K562 (cell line): Measurements from ENCODE around the gene EXTL1. TPM values are rescaled to one million over a fixed set of nuclear protein-coding genes. Genes with fewer than 3 reads are reported as not detected.

ENCODE experiments used
- ATAC-seq: fragments of 200-7000 bp; cut with Tn5 transposase; 3 replicates; pipeline ENCODE4 v1.9.1; 2020; ENCODE audit warnings: moderate library complexity
- BruUV-seq: library from RNA; stranded (reverse); fragments of 400-500 nt; replicated peaks from 2 replicates; lab custom pipeline; 2021; lab: Mats Ljungman, UMichigan
- CTCF ChIA-PET: fragments of 300-600 bp; formaldehyde crosslinking; extraction: SDS; loops from one replicate; lab custom pipeline; 2021; ENCODE audit warnings: low intra/inter-chr PET ratio; lab: Yijun Ruan, JAX
- POLR2A ChIA-PET: fragments of 300-600, 350-650 bp; sonication (Branson Sonifier 250); formaldehyde crosslinking; extraction: SDS; loops from one replicate; lab custom pipeline; 2021; ENCODE audit warnings: antibody characterized with exemption, inconsistent platforms; lab: Yijun Ruan, JAX
- DNase-seq, 4 experiments: peaks; one replicate each; pipeline versions ENCODE4 v3.0.0 to v3.0.0-alpha.2; 2011 to 2018; ENCODE audit warnings: low spot score in 3 of 4, mixed read lengths in 3 of 4; ENCODE audit errors: extremely low read depth in 1 of 4
- FAIRE-seq: peaks from 2 replicates; lab custom pipeline; 2011; peaks lifted over from hg19 to GRCh38; lab: Jason Lieb, UNC
- H2AFZ ChIP-seq: 2 replicates; pipeline ENCODE4 v1.6.0; 2011; ENCODE audit warnings: low read depth, low read length, control low read depth, inconsistent platforms
- H3K27ac ChIP-seq: fragments of 200-600 bp; 3 replicates; pipeline ENCODE4 v1.8.0; 2011; ENCODE audit warnings: low read depth, mild to moderate bottlenecking, control low read depth, inconsistent platforms, low read length, moderate library complexity, mixed read lengths; ENCODE audit errors: extremely low read depth
- H3K27me3 ChIP-seq, 2 experiments: fragments of 300-600 bp in 1 of 2; 2 replicates in 1 of 2; 3 replicates in 1 of 2; pipeline versions ENCODE4 v1.6.0 to v1.8.0; 2011; ENCODE audit warnings: inconsistent platforms in 2 of 2, low read length in 2 of 2, mild to moderate bottlenecking in 1 of 2, mixed read lengths in 1 of 2, moderate library complexity in 1 of 2; ENCODE audit not compliant: control insufficient read depth in 2 of 2, insufficient read depth in 2 of 2
- H3K36me3 ChIP-seq: fragments of 300-600 bp; 3 replicates; pipeline ENCODE4 v1.8.0; 2011; ENCODE audit warnings: mild to moderate bottlenecking, low read length, inconsistent platforms; ENCODE audit not compliant: control insufficient read depth, insufficient read depth
- H3K4me1 ChIP-seq, 2 experiments: fragments of 200-600 bp in 1 of 2; replicated peaks in 1 of 2; 2 replicates in 1 of 2; 3 replicates in 1 of 2; pipeline versions ENCODE4 v1.5.1 to v1.8.0; 2011; ENCODE audit warnings: inconsistent platforms in 2 of 2, low read length in 2 of 2, mild to moderate bottlenecking in 1 of 2, mixed read lengths in 1 of 2, moderate library complexity in 1 of 2; ENCODE audit not compliant: control insufficient read depth in 2 of 2, insufficient read depth in 2 of 2
- H3K4me2 ChIP-seq: 2 replicates; pipeline ENCODE4 v1.6.1; 2011; ENCODE audit warnings: low read length, control low read depth, inconsistent platforms, mixed read lengths; ENCODE audit not compliant: insufficient read depth
- H3K4me3 ChIP-seq: fragments of 200-600 bp; sonication (generic), shearing (Covaris generic); 2 replicates; pipeline ENCODE4 v1.5.1; 2016; ENCODE audit warnings: control low read depth, inconsistent platforms
- H3K79me2 ChIP-seq: fragments of 200-600 bp; 3 replicates; pipeline ENCODE4 v1.8.0; 2011; ENCODE audit warnings: low read length, inconsistent platforms; ENCODE audit not compliant: control insufficient read depth, insufficient read depth
- H3K9ac ChIP-seq, 2 experiments: 2 replicates each; pipeline versions ENCODE4 v1.6.0 to v1.6.1; 2011; ENCODE audit warnings: low read depth in 2 of 2, low read length in 2 of 2, control low read depth in 1 of 2, inconsistent platforms in 1 of 2, mild to moderate bottlenecking in 1 of 2, mixed read lengths in 1 of 2; ENCODE audit not compliant: insufficient read depth in 1 of 2
- H3K9me1 ChIP-seq: one replicate; pipeline ENCODE4 v1.6.0; 2011; ENCODE audit warnings: inconsistent platforms, mild to moderate bottlenecking, low read length, moderate library complexity; ENCODE audit not compliant: control insufficient read depth, insufficient read depth
- H3K9me3 ChIP-seq: replicated peaks from 2 replicates; pipeline ENCODE4 v1.5.1; 2011; ENCODE audit warnings: low read depth, low read length, inconsistent platforms; ENCODE audit not compliant: control insufficient read depth, insufficient read depth
- H4K20me1 ChIP-seq: replicated peaks from 2 replicates; pipeline ENCODE4 v1.6.1; 2011; ENCODE audit warnings: low read length, inconsistent platforms, mixed read lengths; ENCODE audit not compliant: control insufficient read depth, insufficient read depth
- FOSL1 ChIP-seq: fragments of 200-800 bp; sonication (Bioruptor generic); conservative IDR thresholded peaks from 2 replicates; pipeline ENCODE4 v1.6.1; 2016; ENCODE audit warnings: missing genetic modification characterization, missing compliant biosample characterization
- JUNB ChIP-seq: fragments of 450-650 bp; formaldehyde crosslinking; conservative IDR thresholded peaks from 2 replicates; pipeline ENCODE4 v1.4.0; 2020; ENCODE audit warnings: mild to moderate bottlenecking
- MEIS2 ChIP-seq: fragments of 450-650 bp; IDR thresholded peaks from 2 replicates; pipeline ENCODE4 v1.6.1; 2014; ENCODE audit warnings: mild to moderate bottlenecking; ENCODE audit not compliant: partially characterized antibody
- NCOA1 ChIP-seq: fragments of 450-650 bp; IDR thresholded peaks from 2 replicates; pipeline ENCODE4 v1.6.1; 2016; ENCODE audit warnings: low read depth
- PHB ChIP-seq: fragments of 250-450 bp; sonication (Bioruptor Pico); IDR thresholded peaks from 2 replicates; pipeline ENCODE4 v1.5.0; 2021
- PREB ChIP-seq: sonication (generic); formaldehyde crosslinking; IDR thresholded peaks from 2 replicates; pipeline ENCODE4 v1.8.1; 2023; ENCODE audit warnings: mild to moderate bottlenecking, missing genetic modification reagents
- PTTG1 ChIP-seq: fragments of 450-650 bp; IDR thresholded peaks from 2 replicates; pipeline ENCODE4 v1.6.1; 2016; ENCODE audit warnings: low read depth, mild to moderate bottlenecking, missing genetic modification characterization, missing compliant biosample characterization
- THRAP3 ChIP-seq: fragments of 450-650 bp; IDR thresholded peaks from 2 replicates; pipeline ENCODE4 v1.6.1; 2016; ENCODE audit warnings: mild to moderate bottlenecking, inconsistent platforms, borderline replicate concordance
- TRIM24 ChIP-seq, 2 experiments: fragments of 450-650 bp; IDR thresholded peaks; 2 replicates each; pipeline ENCODE4 v1.6.1; 2016
- ZNF311 ChIP-seq: fragments of 250-450 bp; sonication (Bioruptor Pico); IDR thresholded peaks from 2 replicates; pipeline ENCODE4 v1.4.0; 2020; ENCODE audit warnings: mild to moderate bottlenecking, moderate library complexity
- ZNF79 ChIP-seq: fragments of 250-450 bp; sonication (Bioruptor Pico); IDR thresholded peaks from 2 replicates; pipeline ENCODE4 v1.4.0; 2020; ENCODE audit warnings: low read depth, mild to moderate bottlenecking, moderate library complexity
- WGBS: fragments of 100-300 bp; shearing (Covaris generic); methylation state at CpG from one replicate; pipeline ENCODE4 v1.1.6; 2016; ENCODE audit warnings: low coverage, mixed read lengths; ENCODE audit not compliant: insufficient coverage; ENCODE audit errors: missing lambda C conversion rate; 5-methylcytosine and 5-hydroxymethylcytosine counted together
- in situ Hi-C: fragments of 300-500 bp; cut with MboI; formaldehyde crosslinking; loops from 4 replicates; pipeline ENCODE4 v1.15.0; 2018; ENCODE audit warnings: inconsistent platforms, mixed read lengths
- intact Hi-C: fragments of 100-400 bp; cut with micrococcal nuclease; formaldehyde crosslinking; loops from 2 replicates; pipeline ENCODE4 v1.14.2; 2022
- polyA plus RNA-seq, 8 experiments: library from polyadenylated mRNA; depleted of rRNA in 4 of 8; stranded (reverse) in 5 of 8; unstranded in 3 of 8; fragments of >200 nt; fragmentation: Nextera tagmentation in 2 of 8; fragmentation: Illumina TruSeq in 1 of 8; extraction: Ambion mirVana in 2 of 8; extraction: Trizol in 1 of 8; gene quantifications; 2 replicates each; pipeline versions ENCODE4 v1.2.1 to v1.2.3, GENCODE V29; 2011 to 2014; ENCODE audit warnings: inconsistent platforms in 1 of 8, missing spikeins in 1 of 8
- total RNA-seq, 7 experiments: library from RNA; depleted of rRNA in 6 of 7; stranded (reverse); fragments of >200 nt in 6 of 7; fragmentation: Illumina TruSeq in 2 of 7; extraction: Trizol in 2 of 7; gene quantifications; 2 replicates each; pipeline versions ENCODE4 v1.2.1 to v1.2.3, GENCODE V29; 2011 to 2021; ENCODE audit warnings: low replicate concordance in 1 of 7

Gene EXTL1
- total and polyA plus RNA-seq, 9 of the 15 experiments (the other 6 are each of a cell fraction or from before 2014, with no cell fraction given): 0.04 to 0.23 (median 0.08) TPM; not detected in 3

DNA sequence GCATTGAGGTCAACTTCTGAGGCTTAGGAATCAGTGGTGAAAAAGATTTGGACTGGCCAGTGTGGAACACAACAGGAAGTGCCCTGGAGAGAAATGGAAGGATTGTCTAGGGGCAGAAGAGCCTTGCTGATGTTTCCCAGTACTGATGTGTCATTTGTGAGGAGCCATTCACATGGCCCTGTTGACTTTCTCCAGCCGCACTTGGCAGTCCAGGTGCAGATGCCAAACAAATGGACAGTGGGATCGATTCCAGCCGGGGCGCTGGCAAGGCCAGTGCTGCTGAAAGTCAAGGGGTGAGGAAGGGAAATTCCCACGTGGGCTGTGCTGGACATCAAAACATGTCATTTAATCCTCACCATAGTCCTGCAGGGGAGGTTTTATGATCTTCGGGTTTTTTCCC, 50.7 kb downstream of the EXTL1 start:
- ATAC-seq (no peak), DNase-seq (no peak), FAIRE-seq (no peak)
- Histone ChIP-seq H3K4me3 (no peak overlapping the region), H3K27me3 (no peaks in the 10 kb centered on the region), H3K4me1 (peaks cover 45 to 61% of the 10 kb centered on the region in 2 experiments), H3K9me1 (no peaks in the 10 kb centered on the region), H3K9ac (peak overlapping the region; percentile 8 to 67; a peak in 2 of 4 replicates), H2AFZ (peak overlapping the region; percentile 74), H3K27ac (no peak overlapping the region), H3K4me2 (no peak overlapping the region), H3K36me3 (no peaks in the 10 kb centered on the region), H4K20me1 (no peaks in the 10 kb centered on the region), H3K79me2 (no peaks in the 10 kb centered on the region), H3K9me3 (no peaks in the 10 kb centered on the region)
- 74% methylated on average over 6 of the region's 6 CpGs for WGBS
- TF ChIP-seq TRIM24 (IDR thresholded peaks at IDR 0.05) (no peak), FOSL1 (no peak), MEIS2 (no peak), PTTG1 (tag) (no peak), THRAP3 (no peak), ZNF311 (CRISPR knock-in tag) (no peak), PHB (CRISPR knock-in tag) (no peak), JUNB (CRISPR knock-in tag) (no peak), NCOA1 (no peak), PREB (no peak), ZNF79 (CRISPR knock-in tag) (no peak)
- intact Hi-C loops: no loop called here
- POLR2A ChIA-PET: interaction anchor here (1.0 kb wide), 2 partner anchors 28 to 177 kb away, joined by 3 read pairs; no protein-coding TSS in a partner anchor
- BruUV-seq: no TSS peak
- in situ Hi-C loops: no loop called here
- CTCF ChIA-PET: no interaction called here
